GM19328 (cell line): Measurements from ENCODE around the gene CRYAA.

Source experiments
- ATAC-seq: cut with Tn5 transposase; IDR thresholded peaks from one replicate; pipeline ENCODE4 v1.9.1; 2021; ENCODE audit warnings: mild to moderate bottlenecking, moderate library complexity; ENCODE audit not compliant: unreplicated experiment

CRYAA gene

GRCh38 chr21:43198376-43198775, 29.6 kb downstream of the CRYAA start:
- no peak for ATAC-seq

DNA sequence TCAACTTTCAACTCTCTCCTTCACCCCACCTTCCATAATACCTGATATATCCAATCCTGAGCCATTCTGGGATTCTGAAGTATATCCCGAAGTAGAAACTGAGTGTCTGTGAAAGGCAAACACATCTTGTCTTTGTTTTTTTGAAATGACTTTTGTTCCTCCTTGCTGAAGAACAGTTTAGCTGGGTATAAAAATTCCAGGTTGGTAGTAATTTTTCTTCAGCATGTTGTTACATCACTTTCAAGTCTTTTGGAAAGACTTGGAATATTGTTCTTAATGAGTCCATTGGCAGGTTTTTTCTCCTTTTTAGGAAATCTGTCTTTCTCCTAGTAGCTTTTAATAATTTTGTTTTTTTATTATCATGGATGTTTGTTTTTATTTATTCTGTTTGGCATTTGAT, 32.7 kb downstream of the CRYAA start:
- ATAC-seq, result no peak

DNA sequence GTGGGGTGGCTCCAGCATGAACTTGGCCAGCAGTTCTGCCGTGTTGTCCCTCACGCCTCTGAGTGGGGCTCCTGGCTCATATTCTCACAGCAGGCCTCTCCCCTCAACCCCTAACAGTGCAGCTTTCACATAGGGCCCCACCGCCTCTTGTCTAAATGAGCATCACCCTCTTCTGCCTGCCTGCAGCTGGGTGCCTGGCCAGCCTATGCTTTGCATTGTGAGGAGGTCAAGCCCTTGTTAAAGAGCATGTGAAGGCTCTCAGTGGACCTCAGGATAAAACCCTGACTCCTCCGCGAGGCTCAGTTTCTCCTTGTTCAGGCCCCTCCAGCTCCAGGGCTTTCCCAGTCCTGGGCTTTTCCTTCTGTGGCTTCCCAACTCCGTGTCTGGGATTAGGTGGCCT, 34.8 kb downstream of the CRYAA start:
- ATAC-seq, result no peak

DNA sequence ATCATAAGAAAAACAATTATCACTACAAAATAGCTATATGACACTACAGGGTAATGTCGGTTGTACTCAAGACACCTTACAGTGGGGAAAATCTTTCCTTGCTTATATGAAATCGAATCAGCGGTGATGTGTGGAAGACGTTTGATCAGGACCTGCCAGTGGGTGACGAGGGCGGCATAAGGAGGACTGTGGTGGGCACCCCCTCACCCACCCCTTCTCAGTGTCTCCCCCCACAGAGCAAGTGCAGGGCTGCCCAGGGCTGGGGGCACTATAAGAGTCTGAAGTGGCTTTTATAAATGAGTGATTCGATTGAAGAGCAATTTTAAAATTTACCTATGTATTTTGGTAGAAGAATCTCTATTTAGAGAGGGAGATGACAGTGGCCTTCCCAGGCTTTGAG, 35.8 kb downstream of the CRYAA start:
- ATAC-seq, result no peak

DNA sequence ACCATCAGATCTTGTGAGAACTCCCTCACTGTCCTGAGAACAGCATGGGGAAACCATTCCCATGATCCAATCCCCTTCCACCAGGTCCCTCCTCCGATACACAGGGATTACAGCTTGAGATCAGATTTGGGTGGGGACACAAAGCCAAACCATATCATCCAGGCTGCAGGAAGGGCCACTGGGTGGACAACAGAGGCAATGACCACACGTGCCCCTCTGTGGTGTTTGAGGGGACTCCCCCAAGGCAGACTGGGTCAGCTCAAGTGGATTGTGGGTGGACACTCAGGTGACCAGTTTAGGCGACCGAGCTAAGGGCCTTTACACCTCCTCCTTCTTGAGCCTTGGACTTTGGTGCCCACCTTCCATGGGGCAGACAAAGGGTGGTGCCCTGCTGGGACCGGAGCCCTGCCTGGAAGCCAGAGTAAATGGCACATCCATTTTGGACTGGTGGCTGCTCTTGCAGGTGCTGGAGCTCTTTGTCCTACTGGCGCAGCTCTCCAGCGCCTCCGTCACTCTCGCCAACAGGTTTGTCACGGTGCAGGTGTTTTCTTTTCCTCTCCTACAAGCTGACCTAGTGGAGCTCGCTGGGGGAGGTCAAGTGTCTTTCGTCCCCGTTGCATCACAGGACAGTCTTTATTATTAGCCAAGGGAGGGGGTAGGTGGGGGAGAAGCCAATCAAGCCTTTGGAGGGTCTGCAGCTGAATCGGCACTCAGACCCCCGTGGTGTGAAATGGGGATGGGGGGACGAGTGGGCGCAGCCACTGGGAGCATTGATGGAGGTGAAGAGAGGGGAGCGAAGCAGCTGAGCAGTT, 37.6 kb downstream of the CRYAA start:
- no peak for ATAC-seq

DNA sequence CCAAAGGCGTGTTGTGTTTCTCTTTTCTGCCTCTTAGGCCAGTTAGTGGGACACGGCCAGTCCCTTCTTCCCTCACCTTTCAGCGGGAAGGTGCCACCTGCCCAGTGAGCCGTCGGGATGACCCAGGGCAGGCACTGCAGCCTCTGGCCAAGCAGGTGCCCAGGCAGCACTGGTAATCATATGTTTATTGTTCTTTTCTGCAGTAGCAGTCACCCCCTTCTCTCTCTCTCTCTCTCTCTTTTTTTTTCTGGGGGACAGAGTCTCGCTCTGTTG, 38.2 kb downstream of the CRYAA start:
- no peak for ATAC-seq

GRCh38 chr21:43207868-43208267, 39.1 kb downstream of the CRYAA start:
- ATAC-seq, result no peak

- no peak for ATAC-seq
These were observed 39.9 kb downstream of the CRYAA start for GRCh38 chr21:43208561-43209332.

DNA sequence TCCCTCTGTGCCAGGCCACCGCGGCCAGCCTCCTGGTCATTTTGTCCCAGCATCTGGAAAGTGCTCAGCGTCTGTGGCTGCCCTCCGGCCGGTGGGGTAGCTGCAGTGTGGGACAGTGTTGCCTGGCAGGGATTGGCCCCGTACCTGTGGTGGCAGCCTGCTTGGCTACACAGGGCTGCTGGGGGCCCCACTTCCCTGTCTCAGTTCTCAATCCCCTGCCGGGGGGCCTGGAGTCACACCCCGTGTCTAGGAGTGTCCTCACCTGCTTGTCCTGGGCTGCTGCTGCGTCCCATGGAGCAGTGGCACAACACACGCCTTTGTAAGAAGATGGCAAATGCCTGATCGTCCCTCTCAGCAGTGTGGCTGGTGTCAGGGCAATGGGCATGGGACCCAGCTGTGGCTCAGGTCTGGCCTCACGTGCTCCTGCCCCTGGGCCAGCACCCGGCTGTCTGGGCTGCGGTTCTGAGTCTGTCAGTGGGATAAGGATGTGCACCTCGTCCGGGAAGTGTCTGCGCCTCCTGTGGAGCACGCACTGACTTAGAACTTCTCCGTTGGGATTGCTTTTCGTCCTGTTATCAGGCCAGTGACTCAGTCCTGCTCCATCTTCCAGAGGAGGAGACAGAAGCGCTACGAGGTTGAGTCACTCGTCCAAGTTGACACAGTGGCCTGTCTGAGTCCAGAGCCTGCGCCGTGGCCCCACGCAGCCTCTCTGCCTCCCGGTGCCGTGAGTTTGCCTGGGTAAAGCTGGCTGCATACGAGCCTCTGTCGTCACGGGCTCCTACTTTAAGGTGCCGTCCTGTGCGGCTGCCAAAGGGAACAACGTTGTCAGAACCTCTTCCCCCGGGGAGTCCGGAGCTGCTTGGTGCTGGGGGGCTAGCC, 41.0 kb downstream of the CRYAA start:
- no peak for ATAC-seq

GRCh38 chr21:43210454-43211071, 41.8 kb downstream of the CRYAA start:
- ATAC-seq, result no peak

DNA sequence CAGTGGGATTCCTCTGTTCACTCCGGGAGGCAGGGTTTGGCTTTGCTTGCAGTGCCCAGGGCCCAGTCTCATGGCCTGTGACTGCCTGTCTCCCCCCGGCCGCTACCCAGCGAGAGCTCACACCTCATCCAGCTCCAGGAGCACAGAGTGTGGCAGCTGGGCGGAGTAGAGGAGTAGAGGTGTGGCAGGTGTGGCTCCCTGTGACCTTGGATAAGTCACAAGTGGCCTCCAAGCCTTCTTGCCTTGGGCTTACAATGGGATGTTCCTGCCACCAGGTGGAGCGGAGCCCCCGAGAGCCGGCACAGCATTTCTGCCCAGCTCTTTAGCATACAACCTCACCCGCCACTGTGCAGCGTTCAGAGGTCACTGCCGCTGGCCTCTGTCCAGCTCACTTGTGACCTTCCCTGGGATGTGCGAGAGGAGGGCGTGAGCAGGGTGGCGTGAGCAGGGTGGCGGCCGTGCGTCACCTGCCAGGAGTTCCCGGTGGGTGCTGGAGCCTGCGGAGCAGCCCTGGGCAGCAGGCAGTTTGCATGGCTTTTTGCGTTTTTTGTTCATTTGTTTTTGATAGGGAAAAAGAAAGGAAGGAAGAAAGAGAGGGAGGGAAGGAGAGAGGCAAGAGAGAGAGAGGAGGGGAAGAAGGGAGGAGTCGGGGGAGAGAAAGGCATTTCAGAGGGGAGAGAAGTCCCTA, 42.4 kb downstream of the CRYAA start:
- ATAC-seq, result no peak

DNA sequence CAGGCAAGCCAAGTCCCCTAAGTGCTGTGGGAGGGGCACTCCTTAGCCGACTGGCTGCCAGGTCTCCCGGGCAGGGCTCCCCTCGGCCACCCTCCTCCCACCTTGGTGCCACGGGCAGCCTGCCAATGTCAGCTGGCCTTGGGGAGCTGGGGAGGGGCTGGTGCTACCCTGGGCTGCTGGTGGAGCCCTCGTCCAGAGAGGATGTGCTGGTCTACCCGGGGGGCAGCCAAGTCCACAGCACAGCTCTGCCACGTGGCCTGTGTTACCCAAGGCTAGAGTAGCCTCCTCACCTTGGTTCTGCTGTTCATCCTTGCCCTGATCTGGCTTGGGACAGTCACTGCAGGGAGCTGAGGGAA, 42.9 kb downstream of the CRYAA start:
- no peak for ATAC-seq
